Jurkat, Clone E6-1 (cell line): ENCODE measurements around the gene HNF4A.
"Not testable (repeated sequence)": the region's sequence is repeated elsewhere in the genome, so short reads cannot be mapped to it uniquely, and the experiment has no call there.

ENCODE experiments used
- DNase-seq: peaks from one replicate; pipeline ENCODE4 v3.0.0-alpha.2; 2011; ENCODE audit warnings: low read depth, low spot score
- H3K4me3 ChIP-seq: 2 replicates; pipeline ENCODE4 v1.5.1; 2011; ENCODE audit warnings: mild to moderate bottlenecking, low read length, control low read depth, moderate library complexity

HNF4A gene

DNA sequence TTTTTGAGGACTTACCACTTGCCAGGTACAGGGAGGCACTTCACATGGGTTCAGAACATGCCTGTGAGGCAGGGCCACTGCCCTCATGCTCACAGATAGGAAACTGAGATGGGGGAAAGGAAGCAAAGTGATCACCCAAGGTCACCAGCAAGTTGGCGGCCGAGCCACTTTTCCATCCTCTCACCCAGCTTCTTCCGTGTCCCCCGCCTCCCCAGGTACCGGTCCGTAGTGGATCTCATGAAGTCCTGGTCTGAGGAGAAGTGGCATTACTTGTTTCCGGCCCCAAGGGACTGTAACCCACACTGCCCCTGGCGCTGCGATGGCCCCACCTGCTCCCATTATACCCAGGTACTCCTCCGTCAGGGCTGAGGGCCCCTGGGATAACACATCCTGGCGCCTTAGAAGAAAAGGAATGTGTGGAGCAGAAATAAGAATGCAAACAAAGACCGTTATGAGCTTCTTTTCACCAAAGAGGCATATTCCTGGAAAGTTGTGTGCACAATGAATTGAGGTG is 12.3 kb upstream of the HNF4A start:
- no peak overlapping the region for H3K4me3 ChIP-seq
- no peak for DNase-seq

DNA sequence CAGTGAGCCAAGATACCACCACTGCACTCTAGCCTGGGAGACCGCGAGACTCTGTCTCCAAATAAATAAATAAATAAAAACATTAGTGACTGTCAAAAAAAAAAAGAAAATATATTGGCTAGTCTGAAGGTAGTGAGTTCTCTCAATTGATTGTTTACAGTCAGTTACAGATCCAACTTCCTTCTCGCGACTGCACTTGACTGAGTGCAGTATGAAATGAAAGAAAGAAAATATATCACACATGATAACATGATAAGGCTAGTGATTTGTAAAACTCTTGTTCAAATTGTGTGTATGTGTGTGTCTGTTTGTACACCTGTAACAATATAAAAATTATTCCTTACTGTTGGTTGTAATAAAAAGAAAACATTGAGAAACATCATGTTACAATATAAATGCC is 10.8 kb upstream of the HNF4A start:
- DNase-seq: no peak

DNA sequence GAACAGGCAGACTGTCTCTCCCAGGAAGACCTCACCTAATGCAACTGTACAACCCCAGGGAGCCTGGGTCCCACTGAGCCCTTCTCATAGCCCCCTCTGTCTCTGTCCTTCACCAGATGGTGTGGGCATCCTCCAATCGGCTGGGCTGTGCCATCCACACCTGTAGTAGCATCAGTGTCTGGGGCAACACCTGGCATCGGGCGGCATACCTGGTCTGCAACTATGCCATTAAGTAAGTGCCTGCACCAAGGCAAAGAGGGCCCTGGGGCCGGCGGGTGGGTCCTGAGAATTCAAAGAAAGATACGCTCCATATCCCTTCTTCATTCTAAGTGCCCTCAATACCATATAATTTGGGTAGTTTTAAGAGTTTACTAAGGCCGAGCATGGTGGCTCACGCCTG is 10.4 kb upstream of the HNF4A start:
- no peak for DNase-seq
- no peak overlapping the region for H3K4me3 ChIP-seq

More for the DNA sequence above, 10.8 kb upstream of the HNF4A start:
- no peak overlapping the region for H3K4me3 ChIP-seq

DNA sequence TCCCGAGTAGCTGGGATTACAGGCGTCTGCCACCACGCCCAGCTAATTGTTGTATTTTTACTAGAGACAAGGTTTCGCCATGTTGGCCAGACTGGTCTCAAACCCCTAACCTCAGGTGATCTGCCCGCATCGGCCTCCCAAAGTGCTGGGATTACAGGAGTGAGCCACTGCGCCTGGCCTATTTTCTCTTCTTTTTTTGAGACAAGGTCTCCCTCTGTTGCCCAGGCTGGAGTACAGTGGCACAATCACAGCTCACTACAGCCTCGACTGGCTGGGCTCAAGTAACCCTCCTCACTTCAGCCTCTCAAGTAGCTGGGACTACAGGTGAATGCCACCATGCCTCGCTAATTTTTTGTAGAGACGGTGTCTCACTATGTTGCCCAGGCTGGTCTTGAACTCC is 9.6 kb upstream of the HNF4A start:
- not testable (repeated sequence) for DNase-seq

DNA sequence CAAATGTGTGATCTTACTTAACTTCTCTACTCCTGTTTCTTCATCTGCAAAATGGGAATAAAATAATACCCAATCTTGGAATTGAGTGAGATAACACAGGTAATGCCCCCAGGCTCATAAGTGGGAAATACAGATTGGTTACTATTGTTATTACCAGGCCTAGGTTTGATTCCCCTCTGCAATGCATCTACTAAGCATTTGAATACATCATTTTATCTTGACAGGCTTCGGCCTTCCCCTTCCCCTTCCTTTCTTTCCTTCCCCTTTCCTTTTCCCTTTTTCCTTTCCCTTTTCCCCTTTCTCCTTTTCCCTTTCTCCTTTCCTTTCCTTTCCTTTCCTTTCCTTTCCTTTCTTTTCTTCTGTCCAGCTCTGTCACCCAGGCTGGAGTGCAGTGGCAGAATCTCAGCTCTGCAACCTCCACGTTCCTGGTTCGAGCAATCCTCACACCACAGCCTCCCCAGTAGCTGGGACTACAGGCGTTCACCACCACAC is 7.3 kb upstream of the HNF4A start:
- DNase-seq: no peak
- no peak overlapping the region for H3K4me3 ChIP-seq

More for the DNA sequence above, 9.6 kb upstream of the HNF4A start:
- H3K4me3 ChIP-seq: not testable (repeated sequence)

DNA sequence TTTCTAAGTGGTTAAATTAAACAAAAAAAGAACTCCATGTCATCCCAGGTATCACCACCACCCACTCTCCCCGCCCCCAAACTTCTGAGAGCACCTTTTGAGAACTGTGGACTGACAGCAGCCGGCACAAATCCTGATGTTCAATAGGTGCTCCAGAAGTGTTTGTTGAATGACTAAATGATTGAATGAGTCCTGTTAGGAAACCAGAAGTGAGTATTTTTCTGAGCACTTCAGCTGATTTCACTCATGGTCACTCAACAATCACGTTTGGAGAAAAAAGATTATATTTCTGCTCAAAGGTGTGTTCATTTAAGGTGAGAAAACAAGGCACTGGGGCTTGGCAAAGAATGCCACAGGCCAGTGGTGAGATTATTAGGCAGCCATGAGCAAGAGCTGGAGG is 6.2 kb upstream of the HNF4A start:
- H3K4me3 ChIP-seq: no peak overlapping the region
- no peak for DNase-seq

DNA sequence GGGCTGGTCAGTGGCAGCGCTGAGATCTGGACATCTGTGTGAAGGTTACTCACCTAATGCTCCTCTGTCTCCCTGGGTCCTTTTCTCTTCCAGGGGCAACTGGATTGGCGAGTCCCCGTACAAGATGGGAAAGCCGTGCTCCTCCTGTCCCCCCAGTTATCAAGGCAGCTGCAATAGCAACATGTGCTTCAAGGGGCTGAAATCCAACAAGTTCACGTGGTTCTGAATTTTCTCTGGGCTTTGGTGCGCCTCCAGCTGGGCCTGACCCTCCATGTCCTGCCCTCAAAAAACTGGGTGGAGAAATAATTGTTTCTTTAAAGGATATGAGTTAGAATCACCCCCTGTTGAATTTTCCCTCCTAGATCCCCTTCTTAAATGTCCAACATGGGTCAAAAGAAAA is 4.9 kb upstream of the HNF4A start:
- no peak overlapping the region for H3K4me3 ChIP-seq
- DNase-seq: no peak

DNA sequence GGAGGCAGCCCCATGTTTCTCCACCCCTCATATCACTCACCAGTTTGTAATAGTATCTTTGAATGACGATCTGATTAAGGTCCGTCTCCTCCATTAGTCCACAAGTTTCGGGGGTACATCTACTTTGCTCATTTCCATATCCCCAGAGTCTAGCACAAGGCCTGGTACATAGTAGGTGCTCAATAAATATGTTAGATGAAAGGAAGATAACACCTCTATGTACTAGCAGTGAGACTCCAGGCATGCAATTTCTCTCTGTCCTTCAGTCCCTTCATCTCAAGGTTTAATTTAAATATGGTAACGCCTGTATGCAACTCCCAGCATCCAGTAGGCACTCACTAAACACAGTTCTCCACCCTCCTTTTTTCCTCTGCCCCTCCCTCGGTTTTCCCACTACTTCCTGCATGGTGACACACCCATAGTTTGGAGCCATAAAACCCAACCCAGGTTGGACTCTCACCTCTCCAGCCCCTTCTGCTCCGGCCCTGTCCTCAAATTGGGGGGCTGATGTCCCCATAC is 461 bp upstream of the HNF4A start:
- H3K4me3 ChIP-seq: no peak overlapping the region
- no peak for DNase-seq

DNA sequence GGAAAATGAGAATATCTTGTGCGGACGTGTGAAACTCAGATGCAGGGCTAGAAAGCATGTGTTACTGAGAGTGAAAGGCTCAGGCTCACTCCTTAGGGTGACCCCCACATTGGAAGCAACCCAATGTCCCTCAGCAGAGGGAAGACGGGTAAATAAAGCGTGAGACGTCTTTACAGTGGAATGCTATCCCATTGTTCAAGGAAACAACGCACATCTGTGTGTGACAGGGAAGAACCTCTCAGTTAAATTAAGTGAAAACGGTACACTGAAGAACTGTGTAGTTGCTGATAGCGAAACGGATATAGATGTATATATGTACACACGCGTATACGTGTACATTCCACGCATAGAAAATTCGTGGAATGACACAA is 839 bp downstream of the HNF4A start:
- no peak for DNase-seq

DNA sequence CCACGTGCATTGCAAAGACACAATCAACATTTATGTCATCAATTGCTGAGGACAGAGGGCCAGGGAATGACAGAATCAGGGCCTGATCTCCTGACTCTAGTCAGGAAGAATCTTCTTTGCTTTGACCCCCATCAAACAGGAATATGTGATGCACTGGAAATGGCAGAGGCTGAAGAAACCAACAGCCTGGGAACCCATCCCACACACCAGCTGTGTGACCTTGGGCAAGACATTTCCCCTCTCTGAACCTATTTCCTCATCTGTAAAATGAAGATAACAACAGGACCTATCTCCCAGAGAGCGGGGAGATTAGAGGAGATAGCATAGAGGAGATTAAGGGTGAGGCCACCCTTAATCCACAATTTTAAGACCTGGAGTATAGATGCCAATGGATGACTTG is 1.5 kb downstream of the HNF4A start:
- no peak overlapping the region for H3K4me3 ChIP-seq
- DNase-seq: peak; percentile 17

More for the DNA sequence above, 839 bp downstream of the HNF4A start:
- no peak overlapping the region for H3K4me3 ChIP-seq

DNA sequence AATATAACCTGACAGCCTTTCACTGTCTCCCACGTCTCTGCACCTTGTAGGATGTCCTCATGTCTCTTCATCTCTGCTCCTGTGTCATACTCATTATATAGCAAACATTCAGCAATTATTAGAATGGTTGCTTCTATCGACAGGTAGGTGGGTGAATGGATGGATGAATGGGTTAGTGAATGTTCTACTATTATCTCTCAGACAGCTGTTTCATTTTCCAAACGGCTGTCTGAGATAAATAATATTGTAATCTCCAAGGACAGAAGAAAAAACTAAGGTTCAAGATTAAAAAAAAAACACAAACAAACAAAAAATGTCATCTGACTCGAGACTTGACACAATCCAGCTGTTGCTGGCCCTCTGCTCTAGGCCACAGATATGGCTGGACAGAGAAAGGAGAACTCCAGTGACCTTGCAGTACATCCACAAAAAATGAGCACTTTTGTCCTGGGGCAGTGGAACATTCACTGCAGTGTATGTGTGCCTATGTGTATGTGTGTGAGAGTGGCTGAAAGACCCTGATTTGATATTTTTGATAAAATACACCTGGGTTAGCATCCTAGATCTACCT is 2.1 kb downstream of the HNF4A start:
- DNase-seq: no peak
- H3K4me3 ChIP-seq: no peak overlapping the region

DNA sequence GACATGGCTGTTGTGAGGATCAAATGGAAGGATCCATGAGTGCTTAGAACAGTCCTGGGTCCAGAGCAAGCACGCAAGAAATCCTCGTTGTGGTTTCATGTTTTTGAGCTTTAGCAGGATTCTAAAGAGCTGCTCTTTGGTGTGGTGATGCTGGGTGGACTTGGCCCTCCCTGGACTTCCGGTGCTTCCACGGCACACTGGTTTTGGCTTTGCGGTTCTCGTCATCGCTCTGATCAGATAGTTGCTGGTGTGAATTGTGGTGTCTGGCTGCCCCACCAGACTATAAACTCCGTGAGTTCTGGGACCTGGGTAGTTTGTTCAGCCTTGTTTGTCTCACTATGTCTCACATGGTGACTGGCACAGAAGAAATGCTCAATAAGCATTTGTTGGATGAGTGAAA is 3.3 kb downstream of the HNF4A start:
- H3K4me3 ChIP-seq: no peak overlapping the region
- DNase-seq: no peak

DNA sequence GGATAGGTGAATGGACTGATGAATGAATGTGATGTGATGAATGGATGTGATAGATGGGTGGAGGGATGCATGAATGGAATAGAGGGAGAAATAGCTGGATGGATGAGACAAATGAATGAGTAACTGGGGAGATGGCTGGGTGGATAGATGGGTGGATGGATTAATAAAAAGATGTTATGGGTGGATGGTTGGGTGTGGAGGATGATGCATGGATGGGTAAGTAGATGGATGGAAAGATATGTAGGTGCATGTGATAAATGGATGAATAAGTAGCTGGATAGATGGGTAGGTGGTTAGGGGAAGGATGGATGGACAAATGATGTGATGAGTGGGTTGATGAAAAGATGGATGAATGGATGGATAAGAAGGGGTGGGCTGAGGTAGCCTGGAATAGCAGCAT is 4.7 kb downstream of the HNF4A start:
- no peak for DNase-seq
- H3K4me3 ChIP-seq: no peak overlapping the region

DNA sequence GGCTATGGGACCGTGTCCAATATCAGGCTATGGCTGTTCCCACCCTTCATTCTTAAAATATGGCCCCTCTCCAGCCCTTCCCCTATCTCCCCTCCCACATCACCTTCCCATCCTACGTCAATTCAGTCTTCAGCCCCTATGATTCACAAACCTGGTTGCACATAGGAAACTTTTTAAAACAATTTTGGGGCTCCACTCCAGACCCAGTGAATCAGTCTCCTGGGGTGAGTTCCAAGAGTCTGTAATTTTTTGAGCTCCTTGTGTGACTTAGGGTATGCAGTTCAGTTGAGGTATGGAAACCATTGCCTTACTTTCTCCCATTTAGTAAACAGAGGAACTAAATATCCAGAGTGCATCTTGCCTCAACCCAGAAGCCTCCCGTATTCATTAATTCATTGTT is 5.5 kb downstream of the HNF4A start:
- DNase-seq: no peak

DNA sequence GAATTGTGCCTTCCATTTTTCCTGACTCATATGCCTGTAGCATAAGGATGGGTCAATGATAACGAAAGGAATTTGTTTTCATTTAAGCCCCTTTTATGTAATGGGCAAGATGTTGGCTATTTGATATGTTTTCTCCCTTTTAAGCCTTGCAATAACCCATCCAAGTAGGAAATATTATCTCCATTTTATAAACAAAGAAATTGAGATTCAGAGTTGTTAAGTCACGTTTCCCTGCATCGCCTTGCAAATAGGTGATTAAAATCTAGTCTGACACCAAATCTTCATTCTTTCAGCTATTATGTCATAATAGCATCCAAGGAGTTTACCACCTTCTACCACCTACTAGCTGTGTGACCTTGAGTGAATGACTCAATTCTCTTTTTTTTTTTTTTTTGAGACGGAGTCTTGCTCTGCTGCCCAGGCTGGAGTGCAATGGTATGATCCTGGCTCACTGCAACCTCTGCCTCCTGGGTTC is 7.0 kb downstream of the HNF4A start:
- no peak overlapping the region for H3K4me3 ChIP-seq
- no peak for DNase-seq

More for the DNA sequence above, 5.5 kb downstream of the HNF4A start:
- H3K4me3 ChIP-seq: no peak overlapping the region

DNA sequence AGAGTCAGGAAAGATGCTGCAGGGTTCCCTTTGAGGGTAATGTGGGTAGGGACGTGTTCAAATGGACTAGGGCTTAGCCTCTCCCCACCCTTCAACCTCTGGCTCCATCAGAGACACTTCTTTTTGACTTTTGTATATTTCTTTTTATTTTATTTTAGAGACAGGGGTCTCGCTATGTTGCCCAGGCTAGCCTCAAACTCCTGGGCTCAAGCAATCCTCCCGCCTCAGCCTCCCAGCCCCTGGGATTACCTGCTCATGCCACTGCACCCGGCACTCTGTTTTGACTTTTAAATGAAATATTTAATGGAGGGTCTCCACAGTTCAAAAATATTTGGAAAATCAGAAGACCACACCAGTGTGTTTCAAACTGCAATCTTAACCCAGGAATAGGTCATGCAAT is 8.6 kb downstream of the HNF4A start:
- DNase-seq: no peak
- H3K4me3 ChIP-seq: no peak overlapping the region

DNA sequence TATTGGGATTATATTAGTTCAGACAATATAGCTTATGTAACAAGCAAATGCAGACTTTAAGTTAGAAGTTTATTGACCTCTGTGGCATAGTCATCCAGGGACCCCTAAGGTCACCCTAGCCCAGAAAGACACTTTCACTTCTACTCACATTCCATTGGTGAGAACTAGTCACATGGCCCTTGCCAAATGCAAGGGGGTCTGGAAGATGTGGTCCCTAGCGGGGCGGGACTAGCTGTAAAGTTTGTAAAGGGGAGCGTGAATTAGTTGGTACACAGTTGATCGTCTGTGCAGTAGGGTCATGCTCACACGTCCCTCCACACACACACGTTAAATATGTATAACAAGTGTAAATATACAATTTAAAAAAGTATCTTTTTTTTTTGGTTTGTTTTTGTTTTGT is 9.3 kb downstream of the HNF4A start:
- DNase-seq: no peak
- no peak overlapping the region for H3K4me3 ChIP-seq

DNA sequence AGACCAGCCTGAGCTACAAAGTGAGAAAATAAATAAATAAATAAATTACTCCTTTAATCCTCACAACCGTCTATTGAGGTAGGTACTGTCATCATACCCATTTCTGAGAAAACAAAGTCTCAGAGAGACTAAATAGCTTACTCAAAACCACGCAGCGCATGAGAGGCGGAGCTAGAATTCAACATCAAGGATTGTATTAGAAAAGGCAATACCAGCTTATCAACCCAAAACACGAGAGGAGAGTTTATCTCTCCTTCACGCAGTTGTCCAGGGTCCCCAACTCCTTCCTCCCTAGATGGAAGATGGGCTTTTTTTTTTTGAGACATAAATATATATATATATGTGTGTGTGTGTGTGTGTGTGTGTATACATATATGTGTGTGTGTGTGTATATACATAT is 12.2 kb downstream of the HNF4A start:
- no peak for DNase-seq
- no peak overlapping the region for H3K4me3 ChIP-seq

DNA sequence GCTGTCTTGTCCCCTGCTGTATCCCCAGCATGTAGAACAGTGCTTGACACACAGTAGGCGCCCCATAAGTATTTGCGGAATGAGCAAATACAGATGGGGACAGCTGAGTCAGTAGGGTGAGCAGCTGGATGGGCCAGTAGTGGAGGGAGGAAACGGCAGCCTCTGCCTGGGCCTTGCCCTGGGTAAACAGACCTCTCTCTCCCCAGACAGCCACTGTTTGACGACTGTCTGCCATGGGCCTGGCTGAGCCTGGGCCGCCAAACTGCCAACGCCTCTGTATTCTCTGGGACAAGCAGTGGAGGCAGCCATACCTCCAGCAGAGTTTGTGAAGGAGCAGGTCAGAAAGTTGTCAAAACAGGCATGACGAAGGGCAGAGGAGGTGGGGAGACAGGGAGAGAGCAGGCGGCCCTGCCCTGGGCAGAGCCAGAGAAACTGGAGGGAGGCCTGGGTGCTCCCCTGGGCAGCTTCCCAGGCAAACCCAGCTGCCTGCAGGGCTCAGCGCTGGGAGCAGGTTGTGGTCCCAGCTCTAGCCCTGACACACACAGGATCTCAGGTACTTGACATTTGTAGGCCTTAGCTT is 15.2 kb downstream of the HNF4A start:
- H3K4me3 ChIP-seq: no peak overlapping the region
- no peak for DNase-seq

DNA sequence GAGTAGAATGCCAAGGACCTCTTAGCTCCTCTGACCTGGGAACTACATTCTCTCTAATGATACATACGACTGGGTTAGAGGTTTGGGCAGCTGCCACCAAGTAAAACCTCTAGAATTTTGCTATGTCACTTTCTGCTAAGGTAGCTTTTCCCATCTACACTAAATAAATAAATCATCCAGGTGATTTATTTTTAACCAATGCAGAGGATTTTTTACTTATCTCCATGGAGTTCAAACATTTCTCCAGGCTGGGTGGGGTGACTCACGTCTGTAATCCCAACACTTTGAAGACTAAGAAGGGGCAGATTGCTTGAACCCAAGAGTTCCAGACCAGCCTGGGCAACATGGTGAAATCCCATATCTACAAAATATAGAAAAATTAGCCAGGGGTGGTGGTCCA is 27.1 kb downstream of the HNF4A start:
- no peak overlapping the region for H3K4me3 ChIP-seq
- no peak for DNase-seq
